SIG-M5 treated with dmso at 0.1 percent for 504 hours (cell line): Measurements from ENCODE around the gene CENPX.

ENCODE experiments used
- DNase-seq: peaks from one replicate; lab custom pipeline; 2025; ENCODE audit not compliant: unreplicated experiment; lab: John Stamatoyannopoulos, UW

CENPX gene

GRCh38 chr17:82023447-82024241 lies 966 bp upstream of the CENPX start:
- DNase-seq: peak; percentile 42

- DNase-seq: peak; percentile 100
Observed at GRCh38 chr17:82022981-82023446, 336 bp upstream of the CENPX start, which contains the start of gene LRRC45. Gene LRRC45 (plus strand): TSS chr17:82023305. CDS start chr17:82023644, 339 bp downstream.

GRCh38 chr17:82021900-82022309 lies 773 bp downstream of the CENPX start:
- DNase-seq: no peak

GRCh38 chr17:82021107-82021899 lies 1.4 kb downstream of the CENPX start:
- DNase-seq: peak; percentile 49

- DNase-seq: no peak
Observed at GRCh38 chr17:82020572-82021106, 2.0 kb downstream of the CENPX start.

GRCh38 chr17:82019690-82020571 lies 2.7 kb downstream of the CENPX start:
- peak; percentile 58 for DNase-seq

- no peak for DNase-seq
Observed at GRCh38 chr17:82018989-82019689, 3.5 kb downstream of the CENPX start.

GRCh38 chr17:82018152-82018988 lies 4.3 kb downstream of the CENPX start:
- no peak for DNase-seq

- DNase-seq: no peak
Observed at GRCh38 chr17:82017612-82018151, 5.0 kb downstream of the CENPX start.

- no peak for DNase-seq
Observed at GRCh38 chr17:82016875-82017459, 5.7 kb downstream of the CENPX start.

GRCh38 chr17:82016061-82016874 lies 6.4 kb downstream of the CENPX start:
- no peak for DNase-seq

- no peak for DNase-seq
Observed at GRCh38 chr17:82015311-82015971, 7.2 kb downstream of the CENPX start.

- no peak for DNase-seq
Observed at GRCh38 chr17:82014971-82015310, 7.7 kb downstream of the CENPX start.

GRCh38 chr17:82014432-82014831 lies 8.2 kb downstream of the CENPX start:
- DNase-seq: no peak

- DNase-seq: no peak
Observed at GRCh38 chr17:82013772-82014321, 8.8 kb downstream of the CENPX start.

- DNase-seq: no peak
Observed at GRCh38 chr17:82013341-82013740, 9.3 kb downstream of the CENPX start.
